Stimulated activated naive CD4-positive, alpha-beta T cell (primary cell): ENCODE measurements around the gene CDK11B.

Source experiments
- DNase-seq, 6 experiments: peaks; one replicate each; lab custom pipeline; 2025; lab: John Stamatoyannopoulos, UW

CDK11B gene

DNA sequence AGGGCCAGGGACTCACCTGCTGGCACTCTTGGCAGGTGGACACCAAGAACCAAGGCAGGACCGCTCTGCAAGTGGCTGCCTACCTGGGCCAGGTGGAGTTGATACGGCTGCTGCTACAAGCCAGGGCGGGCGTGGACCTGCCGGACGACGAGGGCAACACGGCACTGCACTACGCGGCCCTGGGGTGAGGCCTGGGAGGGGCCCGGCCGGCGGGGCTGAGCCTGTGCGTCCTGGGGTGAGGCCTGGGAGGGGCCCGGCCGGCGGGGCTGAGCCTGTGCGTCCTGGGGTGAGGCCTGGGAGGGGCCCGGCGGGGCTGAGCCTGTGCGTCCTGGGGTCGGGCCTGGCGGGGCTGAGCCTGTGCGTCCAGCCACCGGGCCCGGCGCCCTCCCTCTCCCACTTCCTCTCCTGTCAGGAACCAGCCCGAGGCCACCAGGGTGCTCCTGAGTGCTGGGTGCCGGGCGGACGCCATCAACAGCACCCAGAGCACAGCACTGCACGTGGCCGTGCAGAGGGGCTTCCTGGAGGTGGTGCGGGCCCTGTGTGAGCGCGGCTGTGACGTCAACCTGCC, 31.5 kb downstream of the CDK11B start:
- DNase-seq, result no peak

DNA sequence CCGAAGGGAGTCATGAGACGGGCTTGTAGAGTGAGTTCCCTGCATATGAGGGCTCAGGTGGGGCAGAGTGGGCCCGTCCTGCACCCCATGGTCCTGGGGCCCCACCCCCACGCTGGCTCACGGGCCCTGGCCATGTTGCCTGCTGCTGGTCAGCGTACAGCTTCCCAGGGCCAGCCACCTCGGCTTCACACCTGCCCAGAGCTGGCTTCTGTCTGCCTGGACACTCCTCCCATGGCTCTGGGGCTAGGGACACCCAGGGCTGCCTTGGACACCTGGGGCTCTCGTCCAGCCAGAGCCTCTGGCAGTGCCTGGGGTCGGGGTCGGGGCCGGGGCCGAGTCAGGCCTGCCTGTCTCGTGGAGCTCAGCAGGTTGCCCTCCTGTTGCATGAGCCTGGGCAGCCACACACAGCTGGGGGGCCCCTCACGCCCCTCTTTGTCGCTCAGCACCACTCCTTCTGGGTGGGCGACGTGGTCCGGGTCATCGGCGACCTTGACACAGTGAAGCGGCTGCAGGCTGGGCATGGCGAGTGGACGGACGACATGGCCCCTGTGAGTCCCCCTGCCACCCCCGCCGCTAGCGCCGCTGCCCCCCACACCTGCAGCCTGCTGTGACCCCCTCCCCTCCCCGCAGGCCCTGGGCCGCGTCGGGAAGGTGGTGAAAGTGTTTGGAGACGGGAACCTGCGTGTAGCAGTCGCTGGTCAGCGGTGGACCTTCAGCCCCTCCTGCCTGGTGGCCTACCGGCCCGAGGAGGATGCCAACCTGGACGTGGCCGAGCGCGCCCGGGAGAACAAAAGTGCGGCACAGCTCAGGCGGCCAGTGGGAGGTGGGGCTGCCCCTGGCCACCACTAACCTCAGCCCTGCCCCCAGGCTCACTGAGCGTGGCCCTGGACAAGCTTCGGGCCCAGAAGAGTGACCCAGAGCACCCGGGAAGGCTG, 32.3 kb downstream of the CDK11B start:
- DNase-seq, result no peak

DNA sequence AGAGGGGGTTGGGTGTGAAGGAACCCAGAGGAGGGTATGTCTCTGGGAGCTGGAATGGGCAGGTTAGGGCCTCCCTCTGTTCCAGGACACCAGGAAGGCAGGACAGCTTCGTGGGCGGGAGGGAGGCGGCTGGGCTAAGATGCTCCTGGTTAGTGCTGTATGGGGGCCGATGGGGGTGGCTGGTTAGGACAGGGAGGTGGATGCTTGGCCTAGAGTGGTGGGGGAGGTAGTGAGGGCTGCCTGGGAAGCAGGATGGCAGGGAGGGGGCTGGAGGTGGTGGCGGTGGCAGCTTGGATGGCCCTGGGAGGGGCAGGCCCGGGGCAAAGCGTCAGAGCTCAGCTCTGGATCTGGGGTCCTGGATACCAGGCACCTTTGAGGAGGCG, 33.0 kb downstream of the CDK11B start:
- DNase-seq, result no peak

DNA sequence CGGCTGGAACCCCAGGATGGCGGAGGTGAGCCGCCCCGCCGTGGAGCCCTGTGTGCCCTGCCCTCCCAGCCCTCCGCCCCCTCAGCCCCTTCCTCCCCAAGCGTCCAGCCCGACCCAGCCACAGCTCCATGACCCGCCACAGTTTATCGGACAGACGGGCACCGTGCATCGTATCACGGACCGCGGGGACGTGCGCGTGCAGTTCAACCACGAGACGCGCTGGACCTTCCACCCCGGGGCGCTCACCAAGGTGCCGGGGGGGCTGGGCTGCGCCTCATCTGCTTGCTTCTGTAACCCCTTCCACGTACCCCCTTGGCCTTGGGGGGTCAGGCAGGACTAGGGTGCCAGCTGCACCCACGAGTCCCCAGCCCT, 33.4 kb downstream of the CDK11B start:
- DNase-seq, result no peak

DNA sequence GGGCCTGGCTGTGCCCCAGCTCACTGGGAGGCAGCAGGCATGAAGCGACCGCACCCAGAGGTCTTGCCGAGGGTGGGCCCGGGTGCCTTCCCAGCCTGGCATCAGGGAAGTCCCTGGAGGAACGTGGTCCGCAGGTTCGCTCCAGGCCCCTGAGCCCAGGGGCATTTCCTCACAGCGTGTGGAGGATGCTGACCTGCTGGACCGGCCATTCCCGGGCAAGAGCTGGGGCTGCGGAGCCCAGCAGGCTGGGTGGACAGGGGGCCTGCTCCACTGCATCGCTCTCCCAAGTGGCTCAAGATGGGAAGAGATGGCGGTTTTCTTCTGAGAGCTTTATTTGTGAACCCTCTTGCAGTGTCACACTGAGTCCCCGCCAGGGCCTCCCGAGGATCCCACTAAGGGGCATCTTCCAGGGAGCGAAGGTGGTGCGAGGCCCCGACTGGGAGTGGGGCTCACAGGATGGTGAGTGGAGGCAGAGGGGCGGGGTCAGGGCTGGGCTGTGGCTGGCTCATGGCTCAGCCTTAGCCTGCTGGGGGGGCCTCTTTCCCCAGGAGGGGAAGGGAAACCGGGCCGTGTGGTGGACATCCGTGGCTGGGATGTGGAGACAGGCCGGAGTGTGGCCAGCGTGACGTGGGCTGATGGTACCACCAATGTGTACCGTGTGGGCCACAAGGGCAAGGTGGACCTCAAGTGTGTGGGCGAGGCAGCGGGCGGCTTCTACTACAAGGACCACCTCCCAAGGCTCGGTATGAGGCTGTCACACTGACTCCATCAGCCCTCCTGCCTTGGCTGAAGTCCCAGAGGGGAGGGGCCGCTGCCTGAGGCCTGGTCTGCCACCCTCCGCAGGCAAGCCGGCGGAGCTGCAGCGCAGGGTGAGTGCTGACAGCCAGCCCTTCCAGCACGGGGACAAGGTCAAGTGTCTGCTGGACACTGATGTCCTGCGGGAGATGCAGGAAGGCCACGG, 34.1 kb downstream of the CDK11B start:
- DNase-seq, result no peak

DNA sequence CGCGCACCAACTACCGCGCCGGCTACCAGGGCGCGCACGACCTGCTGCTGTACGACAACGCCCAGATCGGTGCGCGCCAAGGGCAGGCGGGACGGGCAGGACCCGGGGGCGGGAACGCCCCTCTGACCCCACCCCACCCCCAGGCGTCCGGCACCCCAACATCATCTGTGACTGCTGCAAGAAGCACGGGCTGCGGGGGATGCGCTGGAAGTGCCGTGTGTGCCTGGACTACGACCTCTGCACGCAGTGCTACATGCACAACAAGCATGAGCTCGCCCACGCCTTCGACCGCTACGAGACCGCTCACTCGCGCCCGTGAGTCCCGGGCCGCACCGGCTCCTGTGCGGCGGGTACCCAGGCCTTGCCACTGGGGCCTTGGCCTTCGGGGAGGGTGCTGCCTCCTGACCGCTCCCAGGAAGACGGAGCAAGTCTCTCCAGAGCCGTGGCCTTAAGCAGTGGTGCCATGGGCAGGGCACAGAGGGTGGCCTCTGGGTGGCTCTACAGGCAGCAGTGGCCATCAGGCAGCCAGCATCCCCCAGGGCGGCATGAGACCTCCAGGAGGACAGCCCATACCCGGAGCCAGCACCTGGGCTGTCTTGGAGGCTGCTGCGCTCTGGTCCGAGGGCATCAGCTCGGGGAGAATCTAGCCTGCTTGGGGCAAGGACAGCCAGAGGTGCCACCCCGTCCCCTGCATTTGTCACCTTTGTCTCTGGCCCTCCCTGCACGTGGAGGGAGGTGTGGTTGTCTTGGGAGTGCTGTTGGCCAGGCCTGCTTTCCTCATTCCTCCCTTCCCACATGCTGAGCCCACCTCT, 35.0 kb downstream of the CDK11B start:
- no peak for DNase-seq

DNA sequence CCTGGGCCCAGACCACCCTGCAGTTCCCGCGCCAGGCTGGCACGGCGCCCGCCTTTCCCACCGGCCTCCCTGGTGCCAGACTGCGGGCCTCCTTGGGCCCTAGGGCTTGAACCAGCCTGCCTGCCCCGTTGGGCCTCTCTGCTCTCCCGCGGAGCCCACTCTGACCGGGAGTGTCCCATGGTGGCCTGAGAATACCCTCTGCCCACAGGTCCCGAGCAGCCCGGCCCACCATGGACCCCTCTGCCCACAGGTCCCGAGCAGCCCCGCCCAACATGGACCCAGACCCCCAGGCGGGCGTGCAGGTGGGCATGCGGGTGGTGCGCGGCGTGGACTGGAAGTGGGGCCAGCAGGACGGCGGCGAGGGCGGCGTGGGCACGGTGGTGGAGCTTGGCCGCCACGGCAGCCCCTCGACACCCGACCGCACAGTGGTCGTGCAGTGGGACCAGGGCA, 35.6 kb downstream of the CDK11B start:
- DNase-seq, result no peak

DNA sequence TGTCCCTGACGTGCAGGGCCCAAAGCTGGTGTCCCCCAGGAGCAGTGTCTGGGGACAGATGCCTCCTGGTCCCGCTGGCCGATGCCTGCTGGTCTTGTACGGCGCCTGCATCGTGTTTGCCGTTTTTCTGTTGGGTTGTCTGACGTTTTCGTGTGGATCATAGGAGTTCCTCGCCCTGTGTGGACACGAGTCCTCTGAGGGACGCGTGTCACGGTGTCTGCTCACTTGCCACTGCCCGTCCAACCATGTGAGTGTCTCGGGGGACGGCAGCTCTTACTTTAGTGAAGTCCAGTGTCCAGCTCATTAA, 36.1 kb downstream of the CDK11B start:
- DNase-seq, result no peak

DNA sequence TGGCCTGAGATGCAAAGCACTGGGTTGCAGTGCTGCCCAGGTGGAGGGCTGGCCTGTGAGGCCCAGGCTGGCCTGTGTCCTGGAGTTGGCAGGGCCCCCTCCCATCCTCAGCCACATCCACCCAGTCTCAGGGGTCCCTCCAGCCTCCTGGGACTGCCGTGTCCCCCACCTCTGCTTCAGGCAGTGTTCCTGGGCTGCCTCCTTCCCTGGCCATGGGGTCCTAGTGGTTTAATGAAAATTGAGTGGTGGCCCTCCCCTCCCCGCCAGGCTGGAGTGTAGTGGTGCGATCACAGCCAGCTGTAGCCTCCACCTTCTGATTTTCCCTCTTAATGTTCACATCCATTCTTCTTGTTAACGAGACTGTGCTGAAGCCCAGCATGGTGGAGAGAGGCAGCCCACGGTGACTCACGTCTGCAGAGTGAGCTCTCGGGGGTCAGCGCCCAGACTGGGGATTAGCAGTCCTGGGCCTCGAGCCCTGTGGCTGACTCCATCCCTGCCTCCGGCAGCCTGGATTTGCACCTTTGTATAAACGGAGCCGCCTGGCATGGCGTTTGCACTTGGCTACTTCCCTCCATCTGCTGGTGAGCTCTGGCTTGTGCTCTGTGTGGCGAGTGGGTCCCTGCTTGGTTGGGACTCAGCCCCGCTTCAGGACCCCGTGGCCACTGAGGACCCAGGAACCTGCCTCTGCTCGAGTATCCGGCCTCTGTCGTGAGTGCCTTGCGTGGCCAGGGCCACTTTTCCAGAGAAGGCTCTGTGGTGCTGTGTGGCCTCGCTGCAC, 36.6 kb downstream of the CDK11B start:
- DNase-seq, result no peak

DNA sequence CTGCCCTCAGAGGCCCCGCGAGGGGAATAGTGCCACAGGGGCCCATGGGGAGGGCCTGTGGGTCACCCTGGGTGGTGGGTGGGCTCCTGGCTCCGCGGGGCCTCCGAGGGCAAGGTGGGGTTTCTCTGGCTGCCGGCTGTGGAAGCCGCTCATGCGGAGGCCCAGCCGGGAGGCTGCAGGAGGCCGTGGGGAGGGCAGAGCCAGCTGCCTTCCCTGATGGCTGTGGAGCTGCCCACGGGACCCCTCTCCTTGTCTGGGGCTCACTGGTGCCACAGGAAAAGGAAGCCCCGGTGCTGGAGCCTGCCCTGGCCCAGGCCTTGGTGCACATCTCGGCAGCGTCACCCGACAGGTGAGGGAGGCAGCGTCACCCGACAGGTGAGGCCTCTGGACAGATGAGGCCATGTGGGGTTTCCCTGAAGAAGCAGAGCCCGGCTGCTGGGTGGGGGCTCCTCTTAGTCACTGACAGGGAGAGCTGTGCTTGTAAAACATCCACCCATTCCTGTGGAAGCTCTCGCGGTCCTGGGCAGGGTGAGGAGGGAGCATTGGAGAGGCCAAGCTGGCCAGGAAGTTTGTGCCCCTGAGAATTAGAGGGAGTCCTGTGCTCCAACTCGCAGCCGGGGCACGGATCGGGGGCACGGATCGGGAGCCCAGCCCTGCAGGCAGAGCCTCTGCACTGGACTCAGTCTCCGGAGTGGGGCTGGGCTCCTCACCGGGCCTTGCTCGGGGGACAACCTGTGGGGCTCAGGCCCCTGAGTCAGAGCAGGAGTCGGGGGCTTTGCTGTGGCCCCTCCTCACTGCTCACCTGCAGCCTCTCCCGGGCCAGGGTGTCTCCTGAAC, 37.4 kb downstream of the CDK11B start:
- no peak for DNase-seq

DNA sequence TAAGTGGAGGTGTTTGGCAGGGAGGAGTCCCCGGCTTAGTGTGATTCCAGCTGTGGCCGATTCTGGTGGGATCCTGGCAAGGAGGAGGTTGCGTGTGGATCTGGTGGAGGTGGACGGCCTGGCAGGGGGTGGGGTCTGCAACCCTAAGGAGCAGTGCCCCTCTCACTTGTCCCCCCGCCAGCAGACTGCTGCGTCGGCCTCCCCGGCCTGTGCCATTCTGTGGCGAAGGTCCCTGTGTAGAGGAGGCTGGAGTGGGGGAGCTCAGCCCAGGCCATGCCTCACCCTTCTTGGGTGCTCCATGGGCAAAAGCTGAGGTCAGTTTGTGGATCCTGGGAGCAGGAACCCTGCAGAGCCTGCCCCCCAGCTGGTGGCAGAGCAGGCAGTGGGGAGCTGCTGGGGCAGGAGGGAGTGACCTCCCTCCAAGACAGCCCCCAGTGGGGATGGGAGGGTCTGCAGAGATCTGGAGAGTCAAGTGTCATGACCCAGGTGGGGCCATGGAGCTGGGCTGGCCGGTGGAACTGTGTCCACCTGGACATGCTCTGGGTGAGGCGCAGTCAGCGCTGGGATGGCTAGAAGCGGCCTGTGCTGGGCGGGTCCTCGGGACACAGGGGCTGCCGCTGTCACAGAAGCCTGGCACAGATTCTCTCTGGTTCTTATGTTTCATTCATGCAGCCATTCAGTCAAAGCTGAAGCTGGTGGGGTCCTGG, 38.2 kb downstream of the CDK11B start:
- no peak for DNase-seq

DNA sequence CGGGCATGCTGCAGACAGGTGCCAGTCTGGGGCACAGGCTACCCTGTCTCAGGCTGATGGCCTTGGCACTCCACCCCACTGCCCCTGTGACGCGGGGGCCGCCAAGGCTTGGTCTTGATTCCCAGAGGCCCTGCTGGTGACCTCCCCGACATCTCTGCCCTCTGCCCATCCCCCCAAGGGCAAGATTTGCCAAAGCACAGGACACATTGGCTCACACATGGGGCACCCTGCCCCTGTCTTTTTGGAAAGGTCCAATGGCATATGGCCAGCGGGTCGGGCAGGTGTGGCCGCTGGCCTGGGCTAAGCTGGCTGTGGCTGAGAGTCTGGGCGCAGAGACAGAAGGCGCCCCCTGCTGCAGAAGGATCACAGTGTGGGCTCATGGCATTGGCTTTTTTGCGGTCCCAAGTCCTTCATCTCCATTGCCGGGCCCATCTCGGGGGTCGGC, 38.9 kb downstream of the CDK11B start:
- no peak for DNase-seq

DNA sequence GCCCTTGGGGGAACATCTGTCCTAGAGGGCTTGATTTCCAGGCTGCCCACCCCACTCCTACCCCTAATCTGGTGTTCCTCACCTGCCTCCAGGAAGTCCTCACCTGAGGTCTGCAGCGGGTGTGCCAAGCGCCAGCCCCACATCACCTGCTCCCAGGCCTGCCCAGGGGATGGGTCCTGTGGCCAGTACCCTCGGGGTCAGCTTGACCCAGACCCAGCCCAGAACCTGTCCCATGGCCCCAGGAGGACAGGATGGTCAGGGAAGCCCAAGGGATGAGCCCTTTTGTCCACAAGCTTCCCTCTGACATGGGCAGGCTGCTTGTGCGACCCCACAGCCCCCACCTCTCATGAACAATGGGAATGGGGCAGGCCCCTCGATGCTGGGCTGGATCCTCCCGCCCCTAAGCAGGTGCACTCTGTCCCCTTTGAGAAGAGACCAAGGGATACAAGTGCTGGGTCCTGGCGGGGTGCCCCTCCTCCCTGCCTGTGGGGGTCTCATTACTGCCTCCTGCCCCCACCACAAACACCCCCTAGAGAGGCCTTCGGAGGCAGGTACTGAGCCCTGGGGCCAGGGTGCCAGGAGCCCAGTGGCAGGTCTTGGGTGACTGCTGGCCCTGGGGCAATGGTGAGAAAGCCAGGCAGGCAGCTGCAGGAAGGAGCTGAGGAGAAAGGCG, 40.3 kb downstream of the CDK11B start:
- no peak for DNase-seq

DNA sequence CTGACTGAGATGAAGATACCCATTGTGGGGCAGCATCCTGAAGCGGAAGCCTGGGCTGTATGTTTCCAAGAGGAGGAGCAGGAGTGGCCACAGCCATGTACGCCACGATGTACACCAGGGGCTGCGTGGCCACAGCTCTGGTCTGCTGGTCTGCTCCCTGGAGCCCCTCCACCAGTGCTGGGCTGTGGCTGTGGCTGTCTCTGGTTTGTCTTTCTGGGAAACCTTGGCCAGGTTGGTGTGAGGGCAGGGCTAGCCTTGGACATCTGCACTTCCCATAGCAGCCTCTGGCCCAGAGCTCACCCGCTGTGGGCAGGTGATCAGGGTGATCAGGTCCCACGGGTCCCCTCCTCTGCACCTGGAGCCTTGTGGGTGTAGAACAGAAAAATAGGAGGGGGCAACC, 40.9 kb downstream of the CDK11B start:
- DNase-seq, result no peak

DNA sequence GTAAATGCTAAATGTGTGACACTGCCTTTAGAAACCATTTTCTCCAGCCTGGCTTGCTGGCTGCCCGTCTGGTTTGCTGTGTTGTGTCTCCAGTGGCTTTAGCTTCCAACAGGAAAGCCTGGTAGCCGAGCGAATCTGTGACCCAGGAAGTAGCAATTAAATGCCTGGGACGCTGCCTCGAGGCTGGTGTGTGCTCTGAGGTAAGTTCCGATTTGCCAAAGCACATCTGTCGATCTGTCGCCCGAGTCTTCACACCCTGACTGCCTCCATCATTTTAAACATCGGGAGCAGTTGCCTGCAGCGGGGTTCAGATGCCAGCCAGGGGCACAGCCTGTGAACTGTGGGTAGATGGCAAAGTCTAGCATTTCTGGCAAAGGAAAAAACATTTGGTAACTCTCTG, 41.3 kb downstream of the CDK11B start:
- DNase-seq, result no peak

DNA sequence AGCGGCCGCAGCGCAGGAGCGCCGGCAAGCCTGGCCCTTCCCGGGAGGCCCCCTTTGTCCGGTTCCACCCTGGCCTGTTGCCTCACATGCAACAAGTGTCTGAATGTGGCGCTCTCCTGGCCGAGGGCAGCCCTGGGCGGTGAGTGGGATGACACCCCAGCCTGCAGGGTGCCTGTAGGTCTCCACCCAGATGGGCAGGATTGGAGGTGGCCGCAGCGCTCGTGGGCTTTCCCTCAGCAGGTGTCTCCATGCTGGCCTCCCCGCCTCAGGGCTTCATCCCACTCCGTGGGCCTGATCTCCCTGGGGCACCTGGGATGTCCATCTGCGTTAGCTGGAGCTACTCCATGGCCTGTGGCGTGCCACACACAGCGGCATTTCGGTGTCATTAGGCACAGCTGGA, 42.0 kb downstream of the CDK11B start:
- DNase-seq, result no peak

DNA sequence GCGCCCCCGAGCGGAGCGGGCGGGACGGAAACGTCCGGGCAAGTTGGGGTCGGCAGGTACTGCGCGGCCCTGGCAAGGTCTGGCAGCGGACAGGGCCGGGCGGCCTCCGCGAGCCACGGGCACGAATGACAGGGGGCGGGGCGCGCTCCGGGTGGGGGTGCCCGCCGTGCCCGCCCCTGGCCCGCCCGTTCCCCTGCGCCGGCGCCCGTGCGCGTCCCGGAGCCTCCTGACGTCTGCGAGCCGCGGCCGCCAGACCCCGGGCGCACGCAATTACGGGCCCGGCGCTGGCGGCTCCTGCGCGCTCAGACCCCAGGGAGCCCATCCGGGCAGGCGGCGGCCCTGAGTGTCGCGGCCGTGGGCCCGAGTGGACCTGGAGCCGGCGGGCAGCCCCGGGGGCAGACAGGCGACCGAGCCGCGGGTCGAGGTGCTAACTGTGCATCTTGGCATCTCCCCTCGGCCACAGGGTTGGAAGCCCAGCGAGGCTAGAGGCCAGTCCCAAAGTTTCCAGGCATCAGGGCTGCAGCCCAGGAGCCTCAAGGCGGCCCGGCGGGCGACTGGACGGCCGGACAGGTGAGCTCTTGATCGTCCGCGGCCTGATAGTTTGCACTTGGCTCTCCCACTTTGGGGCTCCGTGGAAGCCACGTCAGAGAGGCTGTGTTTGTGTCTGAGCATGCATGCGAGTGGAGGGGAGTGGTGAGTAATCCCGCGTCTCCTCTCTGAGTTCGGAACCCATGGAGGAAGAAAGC, 42.6 kb downstream of the CDK11B start:
- peak in 4 of 6 experiments; percentile 33 to 71 (median 52) for DNase-seq
